IMR-90 (cell line): Measurements from ENCODE around the gene FBXO4.

Experiments used
- BHLHE40 ChIP-seq: fragments of 150-350 bp; IDR thresholded peaks from 2 replicates; pipeline ENCODE4 v1.6.1; 2016; ENCODE audit warnings: mild to moderate bottlenecking, low read depth, low read length
- CEBPB ChIP-seq: IDR thresholded peaks from 2 replicates; pipeline ENCODE4 v1.6.1; 2012; ENCODE audit warnings: low read depth, low read length, improper control_type of control experiment
- CTCF ChIP-seq: conservative IDR thresholded peaks from 2 replicates; pipeline ENCODE4 v1.5.1; 2012; ENCODE audit warnings: mild to moderate bottlenecking, low read depth, low read length, improper control_type of control experiment
- FOS ChIP-seq: fragments of 150-350 bp; IDR thresholded peaks from 2 replicates; pipeline ENCODE4 v1.6.1; 2016; ENCODE audit warnings: low read depth, low read length
- MAFK ChIP-seq: IDR thresholded peaks from 2 replicates; pipeline ENCODE4 v1.6.1; 2012; ENCODE audit warnings: low read depth, low read length, improper control_type of control experiment
- MAZ ChIP-seq: IDR thresholded peaks from 2 replicates; pipeline ENCODE4 v1.6.1; 2012; ENCODE audit warnings: low read depth, mild to moderate bottlenecking, low read length, improper control_type of control experiment, moderate library complexity, borderline replicate concordance
- MXI1 ChIP-seq: IDR thresholded peaks from 2 replicates; pipeline ENCODE4 v1.6.1; 2012; ENCODE audit warnings: low read depth, mild to moderate bottlenecking, low read length, moderate library complexity, borderline replicate concordance
- POLR2A ChIP-seq: IDR thresholded peaks from 2 replicates; pipeline ENCODE4 v1.6.1; 2012; ENCODE audit warnings: mild to moderate bottlenecking, low read depth, low read length
- SMC3 ChIP-seq: fragments of 150-350 bp; IDR thresholded peaks from 2 replicates; pipeline ENCODE4 v1.6.1; 2016; ENCODE audit warnings: low read depth, mild to moderate bottlenecking, antibody characterized with exemption, low read length, moderate library complexity
- USF2 ChIP-seq: fragments of 150-350 bp; IDR thresholded peaks from 2 replicates; pipeline ENCODE4 v1.6.1; 2017; ENCODE audit warnings: mild to moderate bottlenecking, antibody characterized with exemption, low read length, low read depth

- TF ChIP-seq CTCF (no peak; the same call in 1 of the 2 replicates), MAZ (no peak), FOS (no peak), POLR2A (no peak), MAFK (no peak), SMC3 (no peak), CEBPB (no peak), USF2 (no peak), BHLHE40 (no peak), MXI1 (no peak)
These were observed 43.2 kb downstream of the FBXO4 start for GRCh38 chr5:41968153-41968723.
